PC-9 (cell line): Measurements from ENCODE around the gene YPEL1. TPM values are rescaled to one million over a fixed set of nuclear protein-coding genes. Genes with fewer than 3 reads are reported as not detected.

Experiments
- BruUV-seq: library from RNA; stranded (reverse); fragments of 400-500 nt; replicated peaks from 2 replicates; lab custom pipeline; 2021; lab: Mats Ljungman, UMichigan
- CTCF ChIA-PET: fragments of 300-600 bp; sonication (Branson Sonifier 250); formaldehyde crosslinking; loops from one replicate; lab custom pipeline; 2022; ENCODE audit warnings: antibody characterized with exemption; lab: Charles Lee
- POLR2A ChIA-PET: fragments of 300-600 bp; sonication (Branson Sonifier 250); formaldehyde crosslinking; loops from one replicate; lab custom pipeline; 2022; ENCODE audit warnings: antibody characterized with exemption; ENCODE audit not compliant: unreplicated experiment; lab: Charles Lee
- DNase-seq, 2 experiments: peaks; one replicate each; pipeline versions ENCODE4 v3.0.0 to v3.0.0-alpha.2; 2015 to 2022; ENCODE audit warnings: mixed read lengths in 1 of 2
- H2AFZ ChIP-seq: fragments of 200-600 bp; sonication (generic); 2 replicates; pipeline ENCODE4 v1.8.1; 2017; ENCODE audit warnings: antibody characterized with exemption
- H3F3A ChIP-seq: fragments of 200-600 bp; sonication (generic); 2 replicates; pipeline ENCODE4 v1.8.1; 2017; ENCODE audit warnings: antibody characterized with exemption, mild to moderate bottlenecking, low read depth; ENCODE audit not compliant: insufficient read depth
- H3K27ac ChIP-seq: fragments of 200-600 bp; sonication (generic); 2 replicates; pipeline ENCODE4 v1.6.1; 2016; ENCODE audit warnings: mixed run types
- H3K27me3 ChIP-seq: fragments of 200-600 bp; sonication (generic); 2 replicates; pipeline ENCODE4 v1.6.1; 2016; ENCODE audit warnings: low read depth, mixed run types; ENCODE audit not compliant: insufficient read depth
- H3K36me3 ChIP-seq: fragments of 200-600 bp; sonication (generic); 2 replicates; pipeline ENCODE4 v1.6.1; 2016; ENCODE audit warnings: low read depth, mixed run types
- H3K4me1 ChIP-seq: fragments of 200-600 bp; sonication (generic); replicated peaks from 2 replicates; pipeline ENCODE4 v1.6.1; 2016; ENCODE audit warnings: mixed run types; ENCODE audit not compliant: insufficient read depth
- H3K4me2 ChIP-seq: fragments of 200-600 bp; sonication (generic); 2 replicates; pipeline ENCODE4 v1.6.1; 2017; ENCODE audit warnings: mixed run types
- H3K4me3 ChIP-seq: fragments of 200-600 bp; sonication (generic); 2 replicates; pipeline ENCODE4 v1.6.1; 2016; ENCODE audit warnings: mixed run types
- H3K79me2 ChIP-seq: fragments of 200-600 bp; sonication (generic); 2 replicates; pipeline ENCODE4 v1.6.1; 2017; ENCODE audit warnings: low read depth, mixed run types
- H3K9me2 ChIP-seq: fragments of 200-600 bp; sonication (generic); 2 replicates; pipeline ENCODE4 v1.8.1; 2017; ENCODE audit warnings: mild to moderate bottlenecking; ENCODE audit not compliant: insufficient read depth
- H3K9me3 ChIP-seq: fragments of 200-600 bp; sonication (generic); 2 replicates; pipeline ENCODE4 v1.8.1; 2016; ENCODE audit warnings: low read depth; ENCODE audit not compliant: insufficient read depth
- H4K20me1 ChIP-seq: fragments of 200-600 bp; sonication (generic); 2 replicates; pipeline ENCODE4 v1.8.1; 2017; ENCODE audit not compliant: insufficient read depth
- EZH2 ChIP-seq: fragments of 200-600 bp; sonication (generic); IDR thresholded peaks from 2 replicates; pipeline ENCODE4 v1.8.0; 2017; ENCODE audit warnings: antibody characterized with exemption, low read depth
- intact Hi-C: fragments of 100-400 bp; cut with micrococcal nuclease; formaldehyde crosslinking; loops from one replicate; pipeline ENCODE4 v1.10.0; 2022; ENCODE audit not compliant: unreplicated experiment
- total RNA-seq: library from RNA; stranded (reverse); gene quantifications from 2 replicates; pipeline ENCODE4 v1.2.3, GENCODE V29; 2021
- TF ChIP-seq, protein P1 (sequence below): fragments of 200-600 bp; sonication (generic); conservative IDR thresholded peaks from 2 replicates; pipeline ENCODE4 v1.6.1; 2017; ENCODE audit warnings: mixed run types, antibody characterized with exemption, mild to moderate bottlenecking, moderate library complexity

Gene YPEL1
- total RNA-seq, 1 experiment from 2014 or later = 5.2 TPM

DNA sequence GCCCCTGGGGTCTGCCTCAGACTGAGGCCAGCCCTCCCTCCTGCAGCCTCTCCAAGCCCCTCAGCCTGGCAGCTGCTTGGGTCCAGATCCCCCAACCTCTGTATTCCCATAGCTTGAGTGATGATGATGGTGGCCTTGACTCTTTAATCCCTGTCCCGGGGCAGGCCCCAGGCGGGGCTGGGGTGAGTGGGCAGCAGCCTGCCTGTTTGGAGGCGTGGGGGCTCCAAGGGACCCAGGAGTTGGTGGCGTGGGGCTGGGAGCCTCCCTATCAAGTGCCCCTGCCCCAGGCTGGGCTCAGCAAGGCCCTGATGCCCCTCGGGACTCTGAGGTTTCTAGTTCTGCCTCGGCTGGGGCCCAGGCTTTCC is 47.3 kb downstream of the YPEL1 start:
- H3K4me1 ChIP-seq = no peaks in the 10 kb centered on the region
- BruUV-seq = no TSS peak
- no peaks in the 10 kb centered on the region for H3K79me2 ChIP-seq
- no peaks in the 10 kb centered on the region for H3K36me3 ChIP-seq
- no peak for TF ChIP-seq EZH2
- TF ChIP-seq, protein P1, sequence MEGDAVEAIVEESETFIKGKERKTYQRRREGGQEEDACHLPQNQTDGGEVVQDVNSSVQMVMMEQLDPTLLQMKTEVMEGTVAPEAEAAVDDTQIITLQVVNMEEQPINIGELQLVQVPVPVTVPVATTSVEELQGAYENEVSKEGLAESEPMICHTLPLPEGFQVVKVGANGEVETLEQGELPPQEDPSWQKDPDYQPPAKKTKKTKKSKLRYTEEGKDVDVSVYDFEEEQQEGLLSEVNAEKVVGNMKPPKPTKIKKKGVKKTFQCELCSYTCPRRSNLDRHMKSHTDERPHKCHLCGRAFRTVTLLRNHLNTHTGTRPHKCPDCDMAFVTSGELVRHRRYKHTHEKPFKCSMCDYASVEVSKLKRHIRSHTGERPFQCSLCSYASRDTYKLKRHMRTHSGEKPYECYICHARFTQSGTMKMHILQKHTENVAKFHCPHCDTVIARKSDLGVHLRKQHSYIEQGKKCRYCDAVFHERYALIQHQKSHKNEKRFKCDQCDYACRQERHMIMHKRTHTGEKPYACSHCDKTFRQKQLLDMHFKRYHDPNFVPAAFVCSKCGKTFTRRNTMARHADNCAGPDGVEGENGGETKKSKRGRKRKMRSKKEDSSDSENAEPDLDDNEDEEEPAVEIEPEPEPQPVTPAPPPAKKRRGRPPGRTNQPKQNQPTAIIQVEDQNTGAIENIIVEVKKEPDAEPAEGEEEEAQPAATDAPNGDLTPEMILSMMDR = no peak
- no peak overlapping the region for H3K27ac ChIP-seq
- no peak overlapping the region for H3K4me3 ChIP-seq
- H3K4me2 ChIP-seq = no peak overlapping the region
- H4K20me1 ChIP-seq = no peaks in the 10 kb centered on the region
- DNase-seq = no peak
- H3K9me2 ChIP-seq = no peaks in the 10 kb centered on the region
- H3F3A ChIP-seq = no peaks in the 10 kb centered on the region
- no peaks in the 10 kb centered on the region for H3K9me3 ChIP-seq
- ChIA-PET POLR2A (no interaction called here), CTCF (no interaction called here)
- H2AFZ ChIP-seq = no peak overlapping the region
- no peaks in the 10 kb centered on the region for H3K27me3 ChIP-seq
- intact Hi-C loops = no loop called here

DNA sequence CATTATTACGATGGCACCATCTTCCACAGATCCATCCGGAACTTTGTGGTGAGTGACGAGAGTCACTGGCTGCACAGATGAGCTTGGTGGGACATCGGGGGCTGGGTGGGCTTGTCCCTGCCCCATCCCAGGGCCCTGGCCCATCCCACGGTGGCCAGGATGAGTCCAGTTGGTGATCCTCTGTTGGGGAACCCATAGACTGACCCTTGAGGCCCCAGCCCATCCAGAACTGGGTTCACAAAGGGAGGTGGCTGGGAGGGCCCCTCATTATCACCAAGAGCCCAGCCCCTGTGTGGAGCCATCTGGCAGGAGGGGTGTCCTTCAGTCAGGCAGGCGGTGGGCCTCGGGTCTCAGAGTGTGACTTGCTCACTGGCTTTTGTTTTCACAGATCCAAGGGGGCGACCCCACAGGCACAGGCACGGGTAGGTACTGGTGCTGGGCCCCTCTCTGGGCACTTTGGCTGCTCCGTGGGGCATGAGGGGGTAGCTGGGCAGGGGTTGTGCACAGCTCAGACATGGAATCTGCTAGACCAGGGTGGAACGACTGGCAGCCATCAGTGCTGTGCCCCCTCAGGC is 47.8 kb downstream of the YPEL1 start:
- no peaks in the 10 kb centered on the region for H3K9me3 ChIP-seq
- no peak overlapping the region for H3K4me3 ChIP-seq
- H3K4me1 ChIP-seq = no peaks in the 10 kb centered on the region
- no peak overlapping the region for H2AFZ ChIP-seq
- no peaks in the 10 kb centered on the region for H3K9me2 ChIP-seq
- no peaks in the 10 kb centered on the region for H3F3A ChIP-seq
- CTCF ChIA-PET = no interaction called here
- H3K36me3 ChIP-seq = no peaks in the 10 kb centered on the region
- no peak overlapping the region for H3K27ac ChIP-seq
- POLR2A ChIA-PET = no interaction called here
- H3K4me2 ChIP-seq = no peak overlapping the region
- BruUV-seq = no TSS peak
- no peak for DNase-seq
- no peaks in the 10 kb centered on the region for H3K79me2 ChIP-seq
- H4K20me1 ChIP-seq = no peaks in the 10 kb centered on the region
- TF ChIP-seq, protein P1 = no peak
- TF ChIP-seq EZH2 = no peak
- intact Hi-C loops = no loop called here
- no peaks in the 10 kb centered on the region for H3K27me3 ChIP-seq

DNA sequence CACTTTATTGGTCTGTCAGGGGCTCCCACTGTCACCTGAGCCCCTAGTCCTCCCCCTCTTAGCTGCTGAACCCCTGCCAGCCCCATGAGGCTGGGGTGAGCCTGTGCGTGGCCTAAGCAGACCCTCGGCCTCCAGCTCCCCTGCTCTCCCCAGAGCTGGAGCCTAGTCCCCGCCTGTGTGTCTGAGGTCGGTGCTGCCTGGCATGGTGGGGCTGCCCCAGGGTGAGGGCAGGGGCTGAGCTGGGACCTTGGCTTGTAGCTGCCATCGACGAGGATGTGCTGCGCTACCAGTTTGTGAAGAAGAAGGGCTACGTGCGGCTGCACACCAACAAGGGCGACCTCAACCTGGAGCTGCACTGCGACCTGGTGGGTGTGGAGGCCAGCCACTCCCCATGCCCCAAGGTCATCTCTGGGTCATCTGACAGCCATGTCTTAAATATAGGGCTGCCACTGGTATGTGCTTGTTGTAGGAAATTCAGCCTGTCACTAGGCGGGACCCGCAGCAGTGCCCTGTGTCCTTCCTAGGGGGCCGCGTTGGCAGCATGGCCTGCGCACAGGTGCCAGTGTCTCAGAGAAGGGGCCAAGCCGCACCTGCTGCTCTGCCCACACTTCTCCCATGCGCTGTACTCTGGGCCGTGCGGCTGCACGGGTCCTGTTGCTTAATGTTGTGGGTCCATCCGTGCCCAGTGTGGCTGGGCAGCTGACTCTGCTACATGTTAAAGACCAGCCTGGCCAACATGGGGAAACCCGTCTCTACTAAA is 48.8 kb downstream of the YPEL1 start:
- H3K9me2 ChIP-seq = no peaks in the 10 kb centered on the region
- H3K4me3 ChIP-seq = no peak overlapping the region
- no peak overlapping the region for H2AFZ ChIP-seq
- no peak overlapping the region for H3K27ac ChIP-seq
- no peaks in the 10 kb centered on the region for H3K36me3 ChIP-seq
- H4K20me1 ChIP-seq = no peaks in the 10 kb centered on the region
- no peaks in the 10 kb centered on the region for H3K9me3 ChIP-seq
- no peak overlapping the region for H3K4me2 ChIP-seq
- no peaks in the 10 kb centered on the region for H3K79me2 ChIP-seq
- ChIA-PET CTCF (no interaction called here), POLR2A (no interaction called here)
- no peaks in the 10 kb centered on the region for H3K4me1 ChIP-seq
- TF ChIP-seq, protein P1 = no peak
- no peak for TF ChIP-seq EZH2
- DNase-seq = no peak
- BruUV-seq = no TSS peak
- H3K27me3 ChIP-seq = no peaks in the 10 kb centered on the region
- intact Hi-C loops = no loop called here
- no peaks in the 10 kb centered on the region for H3F3A ChIP-seq
